ENCODE results near the gene INPP5D.

INPP5D gene

GRCh38 chr2:233060980-233061590 lies 943 bp downstream of the INPP5D start:
- H3K4me3 ChIP-seq (ENCODE audit: low read length): no peak overlapping the region
- DNase-seq (ENCODE audit: low read depth): no peak
- no peak for TF ChIP-seq CTCF (IDR thresholded peaks at IDR 0.05; ENCODE audit: insufficient read depth, low read depth, low read length, missing control alignments)

- no peak overlapping the region for H3K4me3 ChIP-seq (ENCODE audit: low read length)
- DNase-seq (ENCODE audit: low read depth): no peak
Observed at GRCh38 chr2:233061591-233062450, 1.7 kb downstream of the INPP5D start.

GRCh38 chr2:233062451-233062850 lies 2.3 kb downstream of the INPP5D start:
- TF ChIP-seq CTCF (IDR thresholded peaks at IDR 0.05; ENCODE audit: insufficient read depth, low read depth, low read length, missing control alignments): no peak
- no peak overlapping the region for H3K4me3 ChIP-seq (ENCODE audit: low read length)

More at GRCh38 chr2:233061591-233062450, 1.7 kb downstream of the INPP5D start:
- no peak for TF ChIP-seq CTCF (IDR thresholded peaks at IDR 0.05; ENCODE audit: insufficient read depth, low read depth, low read length, missing control alignments)

GRCh38 chr2:233062946-233063268 lies 2.8 kb downstream of the INPP5D start:
- H3K4me3 ChIP-seq (ENCODE audit: low read length): no peak overlapping the region
- no peak for DNase-seq (ENCODE audit: low read depth)
- TF ChIP-seq CTCF (IDR thresholded peaks at IDR 0.05; ENCODE audit: insufficient read depth, low read depth, low read length, missing control alignments): no peak

More at GRCh38 chr2:233062451-233062850, 2.3 kb downstream of the INPP5D start:
- DNase-seq (ENCODE audit: low read depth): no peak

- H3K4me3 ChIP-seq (ENCODE audit: low read length): no peak overlapping the region
- no peak for DNase-seq (ENCODE audit: low read depth)
- no peak for TF ChIP-seq CTCF (IDR thresholded peaks at IDR 0.05; ENCODE audit: insufficient read depth, low read depth, low read length, missing control alignments)
Observed at GRCh38 chr2:233063269-233063975, 3.3 kb downstream of the INPP5D start.

- no peak for DNase-seq (ENCODE audit: low read depth)
- no peak overlapping the region for H3K4me3 ChIP-seq (ENCODE audit: low read length)
- no peak for TF ChIP-seq CTCF (IDR thresholded peaks at IDR 0.05; ENCODE audit: insufficient read depth, low read depth, low read length, missing control alignments)
Observed at GRCh38 chr2:233063976-233064411, 3.9 kb downstream of the INPP5D start.

All from epithelial cell of esophagus (primary cell).